Activated CD8-positive, alpha-beta T cell treated with anti-CD3 and anti-CD28 coated beads for 36 hours (primary cell): ENCODE measurements around the gene DHRS4. TPM values are rescaled to one million over a fixed set of nuclear protein-coding genes. Genes with fewer than 3 reads are reported as not detected.

Source experiments
- ATAC-seq: fragments of 200-7000 bp; cut with Tn5 transposase; one replicate; pipeline ENCODE4 v1.10.0; 2021; ENCODE audit warnings: mild to moderate bottlenecking, moderate library complexity
- CTCF ChIA-PET: fragments of 350-600 bp; sonication (Branson Sonifier 250); formaldehyde crosslinking; loops from one replicate; lab custom pipeline; 2021; ENCODE audit warnings: antibody characterized with exemption; lab: Charles Lee
- POLR2A ChIA-PET: fragments of 350-600 bp; sonication (Branson Sonifier 250); formaldehyde crosslinking; loops from one replicate; lab custom pipeline; 2021; ENCODE audit warnings: antibody characterized with exemption; lab: Charles Lee
- DNase-seq: peaks from one replicate; pipeline ENCODE4 v3.0.0-alpha.2; 2020
- H3K27ac Mint-ChIP-seq: one replicate; pipeline ENCODE4 v1.8.0; 2021; ENCODE audit warnings: mild to moderate bottlenecking, mixed read lengths
- H3K27me3 Mint-ChIP-seq: one replicate; pipeline ENCODE4 v1.8.0; 2021; ENCODE audit warnings: mixed read lengths
- H3K36me3 Mint-ChIP-seq: one replicate; pipeline ENCODE4 v1.8.0; 2021; ENCODE audit warnings: low read depth, mixed read lengths
- H3K4me1 Mint-ChIP-seq: one replicate; pipeline ENCODE4 v1.8.0; 2021; ENCODE audit warnings: low read depth, mixed read lengths
- H3K4me3 Mint-ChIP-seq: one replicate; pipeline ENCODE4 v1.8.0; 2021; ENCODE audit warnings: mild to moderate bottlenecking, moderate library complexity, mixed read lengths
- H3K9me3 Mint-ChIP-seq: one replicate; pipeline ENCODE4 v1.8.0; 2021; ENCODE audit warnings: mixed read lengths
- intact Hi-C: fragments of 100-400 bp; cut with micrococcal nuclease; formaldehyde crosslinking; loops from one replicate; pipeline ENCODE4 v1.10.0; 2022
- total RNA-seq, 2 experiments: library from RNA; stranded (reverse); gene quantifications; one replicate each; pipeline ENCODE4 v1.2.3, GENCODE V29; 2021
- TF ChIP-seq, protein P1 (sequence below): fragments of 200-600 bp; IDR thresholded peaks from one replicate; pipeline ENCODE4 v1.8.0; 2022; ENCODE audit warnings: antibody characterized with exemption, mild to moderate bottlenecking

Gene DHRS4
- total RNA-seq, 2 experiments from 2014 or later, result 19.9 to 21.7 TPM

DNA sequence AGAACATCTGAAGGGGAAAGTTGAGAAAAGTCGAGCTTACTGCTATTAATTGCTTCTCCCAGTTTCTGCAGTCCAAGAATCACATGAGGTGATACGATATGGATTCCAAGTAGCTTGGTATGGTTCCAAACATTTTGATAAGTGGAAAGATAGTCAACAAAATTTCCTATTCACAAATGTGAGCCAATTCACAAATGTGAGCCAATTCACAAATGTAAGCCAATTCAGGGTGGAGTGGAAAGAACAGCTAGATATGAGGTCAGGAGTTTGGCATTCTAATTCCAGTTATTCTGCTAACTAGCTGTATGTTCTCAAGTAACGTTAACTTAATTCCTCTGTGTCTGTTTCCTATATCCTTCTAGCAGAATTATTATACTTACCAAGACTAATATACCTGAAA, 37.6 kb upstream of the DHRS4 start:
- ATAC-seq, result no peak
- Mint-ChIP-seq H3K4me1 (no peaks in the 10 kb centered on the region), H3K9me3 (peaks cover 2% of the 10 kb centered on the region), H3K27ac (no peak overlapping the region), H3K4me3 (no peak overlapping the region), H3K36me3 (no peaks in the 10 kb centered on the region), H3K27me3 (peaks cover 3% of the 10 kb centered on the region)
- no peak for DNase-seq
- TF ChIP-seq, protein P1, sequence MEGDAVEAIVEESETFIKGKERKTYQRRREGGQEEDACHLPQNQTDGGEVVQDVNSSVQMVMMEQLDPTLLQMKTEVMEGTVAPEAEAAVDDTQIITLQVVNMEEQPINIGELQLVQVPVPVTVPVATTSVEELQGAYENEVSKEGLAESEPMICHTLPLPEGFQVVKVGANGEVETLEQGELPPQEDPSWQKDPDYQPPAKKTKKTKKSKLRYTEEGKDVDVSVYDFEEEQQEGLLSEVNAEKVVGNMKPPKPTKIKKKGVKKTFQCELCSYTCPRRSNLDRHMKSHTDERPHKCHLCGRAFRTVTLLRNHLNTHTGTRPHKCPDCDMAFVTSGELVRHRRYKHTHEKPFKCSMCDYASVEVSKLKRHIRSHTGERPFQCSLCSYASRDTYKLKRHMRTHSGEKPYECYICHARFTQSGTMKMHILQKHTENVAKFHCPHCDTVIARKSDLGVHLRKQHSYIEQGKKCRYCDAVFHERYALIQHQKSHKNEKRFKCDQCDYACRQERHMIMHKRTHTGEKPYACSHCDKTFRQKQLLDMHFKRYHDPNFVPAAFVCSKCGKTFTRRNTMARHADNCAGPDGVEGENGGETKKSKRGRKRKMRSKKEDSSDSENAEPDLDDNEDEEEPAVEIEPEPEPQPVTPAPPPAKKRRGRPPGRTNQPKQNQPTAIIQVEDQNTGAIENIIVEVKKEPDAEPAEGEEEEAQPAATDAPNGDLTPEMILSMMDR, result no peak
- intact Hi-C loops, result loop anchor here (10.0 kb wide), 1 partner anchor 281 kb away; the partner anchor contains the start of gene DHRS2
- ChIA-PET CTCF (interaction anchor here (1.0 to 3.6 kb wide), 2 partner anchors 10 to 284 kb away, joined by 3 to 9 read pairs; no protein-coding TSS in a partner anchor), POLR2A (no interaction called here)

DNA sequence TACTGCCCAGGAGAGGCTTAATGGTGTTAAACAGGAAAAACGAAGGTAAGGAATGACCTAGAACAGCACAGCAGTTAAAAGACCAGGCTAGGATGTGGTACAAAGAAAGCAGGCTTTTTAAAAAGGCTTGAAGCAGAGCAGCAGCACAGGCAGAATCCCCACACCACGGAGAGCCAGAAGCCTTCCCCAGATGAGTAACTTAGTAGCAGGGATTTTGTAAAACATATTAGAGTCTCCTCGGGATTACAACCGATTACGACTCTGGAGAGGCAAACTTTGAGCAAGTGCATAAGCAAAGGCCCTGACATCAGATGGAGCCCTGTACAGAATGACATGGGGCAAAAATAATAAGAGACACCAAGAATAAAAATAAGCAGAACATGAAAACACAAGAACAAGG, 37.1 kb upstream of the DHRS4 start:
- Mint-ChIP-seq H3K4me3 (no peak overlapping the region), H3K4me1 (no peaks in the 10 kb centered on the region), H3K36me3 (no peaks in the 10 kb centered on the region), H3K27me3 (peaks cover 3% of the 10 kb centered on the region), H3K27ac (no peak overlapping the region), H3K9me3 (peaks cover 2% of the 10 kb centered on the region)
- ChIA-PET POLR2A (no interaction called here), CTCF (interaction anchor here (1.0 to 3.6 kb wide), 2 partner anchors 10 to 284 kb away, joined by 3 to 9 read pairs; no protein-coding TSS in a partner anchor)
- no peak for DNase-seq
- TF ChIP-seq, protein P1, result no peak
- intact Hi-C loops, result loop anchor here (10.0 kb wide), 1 partner anchor 282 kb away; the partner anchor contains the start of gene DHRS2
- no peak for ATAC-seq

GRCh38 chr14:23922545-23922944, 31.0 kb upstream of the DHRS4 start:
- H3K9me3 Mint-ChIP-seq, result no peaks in the 10 kb centered on the region
- intact Hi-C loops, result no loop called here
- DNase-seq, result no peak
- no peak overlapping the region for H3K27ac Mint-ChIP-seq
- no peak overlapping the region for H3K4me3 Mint-ChIP-seq
- no peaks in the 10 kb centered on the region for H3K36me3 Mint-ChIP-seq
- ChIA-PET CTCF (interaction anchor here (1.5 to 4.3 kb wide), 3 partner anchors 12 to 334 kb away, joined by 3 to 19 read pairs (median 5); partner anchors contain the start of gene DHRS4), POLR2A (no interaction called here)
- H3K27me3 Mint-ChIP-seq, result no peaks in the 10 kb centered on the region
- TF ChIP-seq, protein P1, result no peak
- H3K4me1 Mint-ChIP-seq, result no peaks in the 10 kb centered on the region
- no peak for ATAC-seq

- H3K4me1 Mint-ChIP-seq, result no peaks in the 10 kb centered on the region
- H3K4me3 Mint-ChIP-seq, result no peak overlapping the region
- DNase-seq (no peak), ATAC-seq (no peak)
- TF ChIP-seq, protein P1, result no peak
- H3K27me3 Mint-ChIP-seq, result no peaks in the 10 kb centered on the region
- ChIA-PET CTCF (interaction anchor here (0.6 to 4.3 kb wide), 6 partner anchors 8 to 294 kb away, joined by 3 to 19 read pairs (median 4); partner anchors contain the start of gene DHRS4), POLR2A (no interaction called here)
- H3K36me3 Mint-ChIP-seq, result no peaks in the 10 kb centered on the region
- intact Hi-C loops, result no loop called here
- H3K9me3 Mint-ChIP-seq, result no peaks in the 10 kb centered on the region
- no peak overlapping the region for H3K27ac Mint-ChIP-seq
Measured at GRCh38 chr14:23925523-23926075, 28.0 kb upstream of the DHRS4 start.

GRCh38 chr14:23926543-23926942, 27.0 kb upstream of the DHRS4 start:
- Mint-ChIP-seq H3K27ac (no peak overlapping the region), H3K9me3 (no peaks in the 10 kb centered on the region), H3K27me3 (no peaks in the 10 kb centered on the region), H3K4me3 (no peak overlapping the region), H3K36me3 (no peaks in the 10 kb centered on the region), H3K4me1 (no peaks in the 10 kb centered on the region)
- TF ChIP-seq, protein P1, result no peak
- ChIA-PET POLR2A (no interaction called here), CTCF (interaction anchor here (0.6 to 1.7 kb wide), 2 partner anchors 26 to 200 kb away, joined by 3 read pairs; no protein-coding TSS in a partner anchor)
- no peak for DNase-seq
- no peak for ATAC-seq
- intact Hi-C loops, result no loop called here
